ENCODE measurements around the gene UBE2S. TPM values are rescaled to one million over a fixed set of nuclear protein-coding genes. Genes with fewer than 3 reads are reported as not detected.

Gene UBE2S
- total RNA-seq, 1 experiment from 2014 or later = 393 TPM

DNA sequence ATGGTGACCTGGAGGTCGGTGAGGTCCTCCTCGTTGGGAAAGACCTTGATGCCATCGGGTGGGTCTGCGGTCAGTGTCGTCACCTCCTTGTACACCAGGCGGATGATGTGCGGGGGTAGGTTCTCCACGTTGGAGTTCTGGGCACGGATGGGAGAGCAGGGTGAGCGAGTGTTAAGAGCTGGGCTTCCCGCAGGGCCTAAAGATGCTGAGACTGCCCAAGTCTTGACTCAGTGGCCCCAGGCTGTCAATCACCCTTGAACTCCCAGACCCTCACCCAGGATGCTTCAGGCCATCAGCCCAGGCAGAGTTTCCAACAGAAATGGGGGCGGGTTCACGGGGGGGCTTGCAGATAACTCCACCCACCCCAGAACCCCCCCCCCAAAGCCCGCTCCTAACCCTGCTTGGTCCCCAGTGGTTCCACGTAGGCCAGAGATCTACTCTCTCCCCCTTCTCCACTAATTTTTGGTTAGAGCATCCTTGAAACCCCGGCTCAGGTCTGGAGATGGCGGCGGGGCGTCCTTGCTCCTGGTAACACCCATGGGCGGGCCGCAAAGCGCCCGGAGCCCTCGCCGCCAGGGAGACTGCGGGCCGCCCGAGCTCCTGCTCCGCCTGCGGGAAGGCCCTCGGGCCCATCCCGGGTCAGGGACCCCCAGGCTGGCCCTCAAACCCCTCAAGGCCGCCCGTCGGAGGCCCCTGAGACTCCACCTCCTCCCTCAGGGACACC, 600 bp downstream of the UBE2S start:
- Histone ChIP-seq H2AK5ac (ENCODE audit: insufficient read length, low read length) (no peak overlapping the region), H4K5ac (ENCODE audit: insufficient read length, low read depth, low read length) (no peak overlapping the region), H3K27me3 (ENCODE audit: insufficient read depth, low read length) (no peaks in the 10 kb centered on the region), H3K4me2 (ENCODE audit: insufficient read depth, insufficient read length, low read length) (peak overlapping the region; percentile 77), H4K8ac (replicated peaks; ENCODE audit: insufficient read length, low read depth, low read length) (no peak overlapping the region), H4K91ac (ENCODE audit: insufficient read length, low read depth, low read length) (no peak overlapping the region), H2BK15ac (ENCODE audit: low read depth, low read length) (no peak overlapping the region), H3T11ph (ENCODE audit: low read length) (no peak overlapping the region), H2BK12ac (ENCODE audit: insufficient read length, low read depth, low read length) (no peak overlapping the region), H3K79me2 (ENCODE audit: insufficient read depth, low read length) (peaks cover 14% of the 10 kb centered on the region; the same call in 1 of the 2 replicates), H3K27ac (ENCODE audit: insufficient read length, low read depth, low read length) (no peak overlapping the region), H3K18ac (ENCODE audit: insufficient read length, low read depth, low read length) (peak overlapping the region; percentile 72), H3K9ac (ENCODE audit: extremely low read depth, insufficient read length, low read length) (peak overlapping the region; percentile 73), H4K20me1 (ENCODE audit: control insufficient read depth, insufficient read depth, insufficient read length) (no peaks in the 10 kb centered on the region), H3K14ac (ENCODE audit: insufficient read depth, low read length) (peak overlapping the region; percentile 81), H2BK20ac (ENCODE audit: low read depth, low read length, poor library complexity, severe bottlenecking) (no peak overlapping the region), H3K23me2 (ENCODE audit: insufficient read length, low read depth, low read length, poor library complexity, severe bottlenecking) (peaks cover 6% of the 10 kb centered on the region), H3K4ac (ENCODE audit: low read depth, low read length) (no peak overlapping the region), H3K9me3 (ENCODE audit: control insufficient read depth, low read depth, low read length) (no peaks in the 10 kb centered on the region), H3K56ac (ENCODE audit: insufficient read length, low read depth, low read length) (no peak overlapping the region), H2AFZ (ENCODE audit: low read length) (no peak overlapping the region), H3K4me1 (ENCODE audit: insufficient read depth, low read length) (no peaks in the 10 kb centered on the region; the same call in 1 of the 2 replicates), H3K79me1 (ENCODE audit: insufficient read depth, low read depth, low read length, poor library complexity, severe bottlenecking) (peaks cover 7% of the 10 kb centered on the region), H2BK5ac (ENCODE audit: insufficient read length, low read length) (no peak overlapping the region), H2BK120ac (ENCODE audit: low read depth, low read length, poor library complexity, severe bottlenecking) (no peak overlapping the region), H3K23ac (ENCODE audit: insufficient read length, low read depth, low read length) (no peak overlapping the region)
- Mint-ChIP-seq H3K4me3 (peak overlapping the region; percentile 88 to 90), H3K36me3 (ENCODE audit: insufficient read depth in 1 of 3, low read depth in 3 of 3) (peaks cover 46 to 55% (median 53%) of the 10 kb centered on the region in 3 experiments), H3K9me3 (peaks cover 20 to 21% of the 10 kb centered on the region in 2 experiments), H3K27me3 (ENCODE audit: low read depth) (peaks cover 26% of the 10 kb centered on the region), H3K27ac (peak overlapping the region; percentile 34 to 79 (median 58); a peak in 6 of 7 replicates), H3K4me1 (peaks cover 18 to 36% of the 10 kb centered on the region in 2 experiments)
- DNase-seq = no peak
- TF ChIP-seq CTCF (conservative IDR thresholded peaks at IDR 0.05) = no peak
- no CpG with 5 or more reads among the region's 35 CpGs for WGBS (ENCODE audit: extremely low coverage, insufficient read length, low lambda C conversion rate)
